Heart left ventricle (tissue), 13 donors: ENCODE measurements around the gene APMAP.

Experiments
- CTCF ChIP-seq, 12 donors: fragments of 200-600 bp; sonication (generic) in 4 of 12; IDR thresholded peaks; one replicate each; pipeline versions ENCODE4 v1.5.0 to v1.8.0; 2018 to 2022; ENCODE audit warnings: antibody characterized with exemption in 12 of 12, mild to moderate bottlenecking in 5 of 12
- POLR2A ChIP-seq, 2 donors: fragments of 450-650 bp; IDR thresholded peaks; one replicate each; pipeline ENCODE4 v1.6.1; 2017; ENCODE audit warnings: antibody characterized with exemption in 2 of 2, mild to moderate bottlenecking in 2 of 2, moderate library complexity in 2 of 2
- donor health status: ischemic (EF 13 %, LVEDD 7.1; RV severe dilation, severe dysfunction).
- donor health status: DM: no; HTN: yes; CAD: no.
- donor health status: DM: no; HTN: no; CAD: no.
- donor health status: ischemic (EF 25% LVEDD 6.9; RV normal size, moderate dysfunction).
- donor health status: ischemic (EF 25% LVEDD 5.7; RV mildly dilated, moderate dysfunction).
- donor health status: ischemic (EF 35%, LVEDD 5.7; RV mildly dilated, moderate dysfunction).
- donor health status: nonischemic (EF 11% LVEDD 7.7; RV severe dilation, severe dysfunction).
- donor health status: DM: yes; HTN: yes; CAD: no.
- donor health status: PGD.
- donor health status: ischemic (EF 29% LVEDD 5.4; RV normal size, mild dysfunction).
- donor health status: nonischemic (EF 23%, LVEDD 6.1; RV moderate dilation, normal function).

- TF ChIP-seq POLR2A (IDR thresholded peaks at IDR 0.05) (no peak), CTCF (IDR thresholded peaks at IDR 0.05) (no peak)
Measured at GRCh38 chr20:24933266-24933908, 59.2 kb downstream of the APMAP start.
